Mucosa of descending colon (tissue), 3 donors: Measurements from ENCODE around the gene IMMP2L. TPM values are rescaled to one million over a fixed set of nuclear protein-coding genes. Genes with fewer than 3 reads are reported as not detected.
"Not testable (repeated sequence)": the region's sequence is repeated elsewhere in the genome, so short reads cannot be mapped to it uniquely, and the experiment has no call there.

Source experiments
- ATAC-seq: fragments of 200-7000 bp; cut with Tn5 transposase; one replicate; pipeline ENCODE4 v1.9.1; 2020; ENCODE audit warnings: mild to moderate bottlenecking, moderate library complexity
- DNase-seq, 3 donors: peaks; one replicate each; pipeline ENCODE4 v3.0.0-alpha.2; 2020
- H3K36me3 ChIP-seq: fragments of 200-600 bp; one replicate; pipeline ENCODE4 v1.8.0; 2021; ENCODE audit warnings: low read depth, mild to moderate bottlenecking
- H3K4me1 ChIP-seq: fragments of 200-600 bp; one replicate; pipeline ENCODE4 v1.8.0; 2021; ENCODE audit warnings: low read depth, mild to moderate bottlenecking
- H3K4me3 ChIP-seq: fragments of 200-600 bp; one replicate; pipeline ENCODE4 v1.8.0; 2021; ENCODE audit warnings: mild to moderate bottlenecking
- H3K9me3 ChIP-seq: fragments of 200-600 bp; one replicate; pipeline ENCODE4 v1.8.0; 2021; ENCODE audit warnings: mild to moderate bottlenecking
- intact Hi-C, 2 donors: fragments of 100-400 bp; cut with DNase I in 1 of 2; cut with micrococcal nuclease in 1 of 2; formaldehyde crosslinking; loops; one replicate each; pipeline versions ENCODE4 v1.11.0 to v1.11.1; 2022; cut with DNase I, micrococcal nuclease
- long read RNA-seq, 2 donors: library from polyadenylated mRNA; unstranded; transcript quantifications; one replicate each; pipeline ENCODE4 v2.0.0, GENCODE V29; 2019 to 2021
- total RNA-seq, 3 donors: library from RNA; stranded (reverse); fragmentation: NEBNext Ultra II Directional in 2 of 3; extraction: Animal tissue kit (Norgen Biotek cat#: 25700) in 2 of 3; gene quantifications; one replicate each; pipeline versions ENCODE4 v1.2.1 to v1.2.4, GENCODE V29; 2021 to 2023
- TF ChIP-seq, protein P1 (sequence below): fragments of 200-600 bp; IDR thresholded peaks from one replicate; pipeline ENCODE4 v1.8.0; 2022; ENCODE audit warnings: antibody characterized with exemption, mild to moderate bottlenecking
- donor health status: DM: no; HTN: no; CAD: no; lungs with moderate emphysema.
- donor health status: DM: no; HTN: no; CAD: no.
- donor health status: DM: no; HTN: yes; CAD: no.

The IMMP2L gene
- 10 to 100 TPM; 12.1 to 20.7 (median 17.7) TPM for total RNA-seq
- long read RNA-seq, donor 1, partial matches to known transcripts: 0 of 5 reads
- long read RNA-seq, donor 1, other reads (novel, unspliced or antisense): 5 of 5 reads
- long read RNA-seq, donor 2, partial matches to known transcripts: 1 of 2 reads
- long read RNA-seq, donor 2, other reads (novel, unspliced or antisense): 1 of 2 reads

GRCh38 chr7:111561904-111562732, at the start of gene IMMP2L:
Gene IMMP2L (minus strand): TSS chr7:111562492.
- intact Hi-C loops: no loop called here
- no peaks in the 10 kb centered on the region for H3K9me3 ChIP-seq
- H3K4me3 ChIP-seq: peak within 1 kb of the TSS; percentile 72
- no peaks in the 10 kb centered on the region for H3K36me3 ChIP-seq
- ATAC-seq (peak; percentile 100), DNase-seq (peak; percentile 91 to 97 (median 94))
- H3K4me1 ChIP-seq: peaks cover 6% of the 10 kb centered on the region
- TF ChIP-seq, protein P1, sequence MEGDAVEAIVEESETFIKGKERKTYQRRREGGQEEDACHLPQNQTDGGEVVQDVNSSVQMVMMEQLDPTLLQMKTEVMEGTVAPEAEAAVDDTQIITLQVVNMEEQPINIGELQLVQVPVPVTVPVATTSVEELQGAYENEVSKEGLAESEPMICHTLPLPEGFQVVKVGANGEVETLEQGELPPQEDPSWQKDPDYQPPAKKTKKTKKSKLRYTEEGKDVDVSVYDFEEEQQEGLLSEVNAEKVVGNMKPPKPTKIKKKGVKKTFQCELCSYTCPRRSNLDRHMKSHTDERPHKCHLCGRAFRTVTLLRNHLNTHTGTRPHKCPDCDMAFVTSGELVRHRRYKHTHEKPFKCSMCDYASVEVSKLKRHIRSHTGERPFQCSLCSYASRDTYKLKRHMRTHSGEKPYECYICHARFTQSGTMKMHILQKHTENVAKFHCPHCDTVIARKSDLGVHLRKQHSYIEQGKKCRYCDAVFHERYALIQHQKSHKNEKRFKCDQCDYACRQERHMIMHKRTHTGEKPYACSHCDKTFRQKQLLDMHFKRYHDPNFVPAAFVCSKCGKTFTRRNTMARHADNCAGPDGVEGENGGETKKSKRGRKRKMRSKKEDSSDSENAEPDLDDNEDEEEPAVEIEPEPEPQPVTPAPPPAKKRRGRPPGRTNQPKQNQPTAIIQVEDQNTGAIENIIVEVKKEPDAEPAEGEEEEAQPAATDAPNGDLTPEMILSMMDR: no peak

GRCh38 chr7:111609483-111610254, 47.4 kb upstream of the IMMP2L start:
- DNase-seq, ATAC-seq, intact Hi-C loops, H3K9me3 ChIP-seq, H3K4me1 ChIP-seq, H3K36me3 ChIP-seq, H3K4me3 ChIP-seq: not testable (repeated sequence)

DNA sequence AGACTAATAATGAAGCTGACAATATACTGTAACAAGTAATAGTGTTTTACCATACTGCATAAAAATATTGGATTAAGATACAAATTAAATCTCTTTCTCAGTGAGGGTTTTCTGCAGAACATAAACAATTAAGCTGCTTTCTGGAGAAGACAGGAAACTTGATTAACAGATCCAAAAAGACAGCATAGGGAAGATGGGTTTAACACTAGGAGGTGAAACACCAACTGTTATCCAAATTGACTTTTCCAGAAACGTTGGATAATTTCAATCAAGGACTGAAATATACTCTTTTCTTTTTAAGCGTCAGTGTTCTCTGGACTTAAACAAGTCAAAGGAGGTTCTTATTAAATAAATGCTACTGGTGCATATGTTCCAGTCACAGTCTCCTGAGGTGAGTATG, 45.3 kb upstream of the IMMP2L start:
- Histone ChIP-seq H3K4me3 (no peak overlapping the region), H3K9me3 (no peaks in the 10 kb centered on the region), H3K36me3 (no peaks in the 10 kb centered on the region), H3K4me1 (no peaks in the 10 kb centered on the region)
- DNase-seq (no peak), ATAC-seq (no peak)
- intact Hi-C loops: no loop called here
- TF ChIP-seq, protein P1: no peak

DNA sequence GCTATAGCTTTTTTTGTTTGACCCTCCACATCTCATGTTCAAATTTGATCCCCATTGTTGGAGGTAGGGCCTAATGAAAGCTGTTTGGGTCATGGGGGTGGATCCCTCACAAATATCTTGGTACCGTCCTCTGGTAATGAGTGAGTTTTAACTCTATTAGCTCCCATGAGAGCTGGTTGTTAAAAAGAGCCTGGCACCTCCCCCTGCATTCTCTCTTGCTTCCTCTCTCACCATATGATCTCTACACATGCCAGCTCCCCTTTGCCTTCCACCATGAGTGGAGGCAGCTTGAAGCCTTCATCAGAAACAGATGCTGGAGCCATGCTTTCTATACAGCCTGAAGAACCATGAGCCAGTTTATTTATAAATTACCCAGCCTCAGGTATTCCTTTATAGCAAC, 43.0 kb upstream of the IMMP2L start:
- Histone ChIP-seq H3K4me1 (no peaks in the 10 kb centered on the region), H3K4me3 (no peak overlapping the region), H3K9me3 (no peaks in the 10 kb centered on the region), H3K36me3 (no peaks in the 10 kb centered on the region)
- ATAC-seq (no peak), DNase-seq (no peak)
- intact Hi-C loops: no loop called here
- TF ChIP-seq, protein P1: no peak

DNA sequence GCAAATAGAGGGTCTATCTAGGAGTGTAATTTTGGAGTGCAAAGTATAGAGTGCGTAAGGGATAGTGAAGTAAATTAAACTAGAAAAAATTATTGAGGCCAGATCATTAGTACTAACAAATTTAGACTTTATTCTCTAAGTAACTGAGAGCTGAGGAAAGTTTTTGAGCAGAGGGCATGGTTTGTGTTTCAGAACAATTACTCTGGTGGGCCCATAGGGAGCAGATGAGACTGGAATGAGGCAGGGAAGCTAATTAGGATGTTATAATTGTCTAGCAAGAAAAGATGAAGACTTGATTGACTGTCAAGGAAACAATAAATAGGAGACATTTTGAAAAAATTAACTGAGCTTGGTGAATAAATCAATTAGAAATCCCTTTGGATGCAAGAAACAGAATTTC, 37.8 kb upstream of the IMMP2L start:
- ATAC-seq: no peak
- no peaks in the 10 kb centered on the region for H3K4me1 ChIP-seq
- H3K4me3 ChIP-seq: no peak overlapping the region
- intact Hi-C loops: no loop called here
- DNase-seq: no peak
- TF ChIP-seq, protein P1: no peak
- H3K9me3 ChIP-seq: peaks cover 8% of the 10 kb centered on the region
- H3K36me3 ChIP-seq: no peaks in the 10 kb centered on the region

- no peak overlapping the region for H3K4me3 ChIP-seq
- H3K36me3 ChIP-seq: no peaks in the 10 kb centered on the region
- no peak for ATAC-seq
- TF ChIP-seq, protein P1: no peak
- DNase-seq: no peak
- peaks cover 8% of the 10 kb centered on the region for H3K9me3 ChIP-seq
- no peaks in the 10 kb centered on the region for H3K4me1 ChIP-seq
- intact Hi-C loops: no loop called here
These were observed 33.5 kb upstream of the IMMP2L start for GRCh38 chr7:111595780-111596179.
